PFSK-1 (cell line): ENCODE results near the gene MKX.

Source experiments
- FOXP2 ChIP-seq: optimal IDR thresholded peaks from 2 replicates; pipeline ENCODE3; 2011; ENCODE audit warnings: borderline replicate concordance, control low read depth, inconsistent platforms; ENCODE audit not compliant: insufficient read depth; ENCODE audit errors: extremely low read length, extremely low read depth
- POLR2AphosphoS5 ChIP-seq: IDR thresholded peaks from 2 replicates; pipeline ENCODE4 v1.6.1; 2012; ENCODE audit warnings: low read depth, mild to moderate bottlenecking, control low read depth, low read length, moderate library complexity
- SIN3A ChIP-seq: IDR thresholded peaks from 2 replicates; pipeline ENCODE4 v1.6.1; 2012; ENCODE audit warnings: mild to moderate bottlenecking, low read length, moderate library complexity, borderline replicate concordance; ENCODE audit not compliant: insufficient read depth
- TAF1 ChIP-seq: IDR thresholded peaks from 2 replicates; pipeline ENCODE4 v1.6.1; 2012; ENCODE audit warnings: low read length, control low read depth, borderline replicate concordance; ENCODE audit not compliant: insufficient read depth
- TF ChIP-seq, protein P1 (sequence below), 2 experiments: IDR thresholded peaks; 2 replicates each; pipeline versions ENCODE4 v1.6.1 to v1.8.0; 2011 to 2012; ENCODE audit warnings: low read depth in 2 of 2, low read length in 2 of 2, control low read depth in 1 of 2, inconsistent platforms in 1 of 2, mild to moderate bottlenecking in 1 of 2, moderate library complexity in 1 of 2; ENCODE audit not compliant: insufficient read depth in 1 of 2

MKX gene

DNA sequence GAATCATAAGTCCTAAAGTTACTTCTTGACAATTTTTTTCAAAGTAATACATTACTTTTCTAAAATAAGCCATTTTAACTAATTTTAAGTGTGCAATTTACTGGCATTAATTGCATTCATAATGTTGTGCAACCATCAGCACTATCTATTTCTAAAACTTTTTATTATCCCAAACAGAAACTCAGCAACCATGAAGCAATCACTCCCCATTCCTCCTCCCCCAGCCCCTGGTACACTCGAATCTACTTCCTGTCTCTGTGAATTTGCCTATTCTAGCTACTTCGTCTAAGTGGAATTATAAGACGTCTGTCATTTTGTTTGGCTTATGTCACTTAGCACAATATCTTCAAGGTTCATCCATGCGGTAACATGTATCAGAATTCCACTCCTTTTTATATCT, 84.9 kb downstream of the MKX start:
- no peak for TF ChIP-seq TAF1
- TF ChIP-seq POLR2AphosphoS5 = no peak
- TF ChIP-seq, protein P1, sequence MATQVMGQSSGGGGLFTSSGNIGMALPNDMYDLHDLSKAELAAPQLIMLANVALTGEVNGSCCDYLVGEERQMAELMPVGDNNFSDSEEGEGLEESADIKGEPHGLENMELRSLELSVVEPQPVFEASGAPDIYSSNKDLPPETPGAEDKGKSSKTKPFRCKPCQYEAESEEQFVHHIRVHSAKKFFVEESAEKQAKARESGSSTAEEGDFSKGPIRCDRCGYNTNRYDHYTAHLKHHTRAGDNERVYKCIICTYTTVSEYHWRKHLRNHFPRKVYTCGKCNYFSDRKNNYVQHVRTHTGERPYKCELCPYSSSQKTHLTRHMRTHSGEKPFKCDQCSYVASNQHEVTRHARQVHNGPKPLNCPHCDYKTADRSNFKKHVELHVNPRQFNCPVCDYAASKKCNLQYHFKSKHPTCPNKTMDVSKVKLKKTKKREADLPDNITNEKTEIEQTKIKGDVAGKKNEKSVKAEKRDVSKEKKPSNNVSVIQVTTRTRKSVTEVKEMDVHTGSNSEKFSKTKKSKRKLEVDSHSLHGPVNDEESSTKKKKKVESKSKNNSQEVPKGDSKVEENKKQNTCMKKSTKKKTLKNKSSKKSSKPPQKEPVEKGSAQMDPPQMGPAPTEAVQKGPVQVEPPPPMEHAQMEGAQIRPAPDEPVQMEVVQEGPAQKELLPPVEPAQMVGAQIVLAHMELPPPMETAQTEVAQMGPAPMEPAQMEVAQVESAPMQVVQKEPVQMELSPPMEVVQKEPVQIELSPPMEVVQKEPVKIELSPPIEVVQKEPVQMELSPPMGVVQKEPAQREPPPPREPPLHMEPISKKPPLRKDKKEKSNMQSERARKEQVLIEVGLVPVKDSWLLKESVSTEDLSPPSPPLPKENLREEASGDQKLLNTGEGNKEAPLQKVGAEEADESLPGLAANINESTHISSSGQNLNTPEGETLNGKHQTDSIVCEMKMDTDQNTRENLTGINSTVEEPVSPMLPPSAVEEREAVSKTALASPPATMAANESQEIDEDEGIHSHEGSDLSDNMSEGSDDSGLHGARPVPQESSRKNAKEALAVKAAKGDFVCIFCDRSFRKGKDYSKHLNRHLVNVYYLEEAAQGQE (IDR thresholded peaks at IDR 0.05; ENCODE audit: insufficient read depth in 1 of 2, low read depth in 2 of 2, low read length in 2 of 2) = no peak
- TF ChIP-seq SIN3A = no peak
- TF ChIP-seq FOXP2 = no peak

DNA sequence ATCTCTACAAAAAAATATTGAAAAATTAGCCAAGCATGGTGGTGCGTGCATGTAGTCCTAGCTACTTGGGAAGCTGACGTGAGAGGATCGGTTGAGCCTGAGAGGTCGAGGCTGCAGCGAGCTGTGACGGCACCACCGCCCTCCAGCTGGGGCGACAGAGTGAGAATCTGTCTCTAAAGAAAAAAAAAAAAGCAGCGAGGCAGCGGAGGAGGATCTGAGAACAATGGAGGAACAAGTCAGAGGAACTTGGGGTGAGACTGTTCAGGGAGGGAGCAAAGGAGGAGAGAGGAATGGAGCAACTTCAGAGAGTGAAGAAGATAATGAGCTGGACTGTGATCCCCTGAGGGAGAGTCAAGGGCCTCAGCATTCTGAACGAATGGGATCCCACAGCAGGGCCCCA, 85.4 kb downstream of the MKX start:
- TF ChIP-seq, protein P1 (IDR thresholded peaks at IDR 0.05; ENCODE audit: insufficient read depth in 1 of 2, low read depth in 2 of 2, low read length in 2 of 2) = no peak
- TF ChIP-seq TAF1 = no peak
- TF ChIP-seq FOXP2 = no peak
- TF ChIP-seq SIN3A = no peak
- no peak for TF ChIP-seq POLR2AphosphoS5

DNA sequence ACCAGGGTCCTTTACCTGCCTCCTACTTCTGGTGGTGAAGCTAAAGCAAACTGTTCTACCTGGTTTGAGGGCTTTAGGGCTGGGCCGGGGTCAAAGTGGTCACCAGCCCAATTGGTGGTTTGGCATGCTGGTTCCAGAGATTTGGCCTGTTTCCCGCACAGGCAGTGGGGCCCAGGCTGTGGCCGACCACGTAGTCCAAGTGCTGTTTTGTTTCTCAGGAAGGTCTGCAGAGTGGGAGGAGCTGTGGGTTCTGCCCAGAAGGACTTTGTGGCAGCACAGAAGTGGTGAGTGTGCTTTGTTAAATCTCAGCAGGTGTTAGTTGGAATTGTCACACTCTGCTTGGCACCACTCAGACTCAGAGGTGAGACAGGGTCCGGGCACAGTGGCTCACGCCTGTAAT, 85.8 kb downstream of the MKX start:
- no peak for TF ChIP-seq FOXP2
- TF ChIP-seq, protein P1 (IDR thresholded peaks at IDR 0.05; ENCODE audit: insufficient read depth in 1 of 2, low read depth in 2 of 2, low read length in 2 of 2) = no peak
- no peak for TF ChIP-seq POLR2AphosphoS5
- no peak for TF ChIP-seq SIN3A
- no peak for TF ChIP-seq TAF1

DNA sequence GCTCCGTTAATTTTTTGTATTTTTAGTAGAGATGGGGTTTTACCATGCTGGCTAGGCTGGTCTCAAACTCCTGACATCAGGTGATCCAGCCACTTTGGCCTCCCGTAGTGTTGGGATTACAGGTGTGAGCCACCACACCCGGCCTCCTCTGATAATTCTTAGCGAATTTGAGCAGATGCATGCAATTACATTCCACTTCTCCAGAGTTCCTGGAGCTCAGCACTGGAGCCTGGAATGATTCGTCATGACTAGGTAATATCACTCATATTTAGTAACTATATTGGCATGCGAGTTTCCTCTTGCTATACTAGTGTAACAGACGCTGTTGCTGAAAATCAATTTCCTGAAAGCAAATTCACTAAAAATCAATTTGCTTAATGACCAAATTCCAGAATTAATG, 86.8 kb downstream of the MKX start:
- TF ChIP-seq TAF1 = no peak
- no peak for TF ChIP-seq POLR2AphosphoS5
- TF ChIP-seq, protein P1 (IDR thresholded peaks at IDR 0.05; ENCODE audit: insufficient read depth in 1 of 2, low read depth in 2 of 2, low read length in 2 of 2) = no peak
- no peak for TF ChIP-seq FOXP2
- TF ChIP-seq SIN3A = no peak

DNA sequence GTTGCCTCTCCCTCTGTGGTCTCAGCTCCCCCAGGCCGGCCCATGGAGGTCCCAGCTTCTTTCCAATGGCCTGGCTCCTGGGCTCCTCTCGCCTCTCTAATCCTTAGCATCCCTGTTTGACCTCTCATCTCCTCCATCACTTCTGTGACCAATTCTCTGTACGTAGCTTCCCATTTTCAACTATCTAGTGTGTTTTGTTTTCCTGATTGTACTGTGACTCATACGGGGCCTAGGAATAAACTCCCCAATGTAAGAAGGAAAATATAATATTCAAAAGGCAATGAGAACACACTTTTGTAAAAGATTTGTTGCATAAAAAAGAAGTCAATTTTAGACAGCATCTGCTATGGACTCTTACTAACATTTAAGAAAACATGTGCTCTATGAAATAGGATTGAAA, 90.3 kb downstream of the MKX start:
- TF ChIP-seq FOXP2 = no peak
- TF ChIP-seq, protein P1 (IDR thresholded peaks at IDR 0.05; ENCODE audit: insufficient read depth in 1 of 2, low read depth in 2 of 2, low read length in 2 of 2) = no peak
- no peak for TF ChIP-seq TAF1
- no peak for TF ChIP-seq SIN3A
- TF ChIP-seq POLR2AphosphoS5 = no peak
